Measurements from ENCODE around the gene GPR158.
"Not testable (repeated sequence)": the region's sequence is repeated elsewhere in the genome, so short reads cannot be mapped to it uniquely, and the experiment has no call there.

- TF ChIP-seq EZH2phosphoT487 (IDR thresholded peaks at IDR 0.05; ENCODE audit: insufficient read depth, low read depth); EZH2 (IDR thresholded peaks at IDR 0.05; ENCODE audit: insufficient read depth, poor library complexity, severe bottlenecking): not testable (repeated sequence)
Measured at GRCh38 chr10:25382901-25383300, 208.1 kb downstream of the GPR158 start.

Measured in GM23248 (cell line).